GM04503 (cell line): ENCODE measurements around the gene AOC2.
A peak's percentile ranks its signal among the peaks of the same experiment; 100 is the strongest.
"Not testable (repeated sequence)": the region's sequence is repeated elsewhere in the genome, so short reads cannot be mapped to it uniquely, and the experiment has no call there.

Source experiments
- DNase-seq: peaks from one replicate; pipeline ENCODE4 v3.0.0-alpha.2; 2012; ENCODE audit warnings: low read depth

Gene AOC2

GRCh38 chr17:42881706-42882105 is 37.3 kb downstream of the AOC2 start:
- DNase-seq: not testable (repeated sequence)

- DNase-seq: no peak
Observed at GRCh38 chr17:42882166-42882565, 37.8 kb downstream of the AOC2 start.

GRCh38 chr17:42883802-42884558 is 39.6 kb downstream of the AOC2 start:
- DNase-seq: no peak

GRCh38 chr17:42885806-42886205 is 41.4 kb downstream of the AOC2 start:
- DNase-seq: not testable (repeated sequence)

GRCh38 chr17:42886283-42887176 is 42.1 kb downstream of the AOC2 start:
- DNase-seq: no peak

GRCh38 chr17:42889809-42890208 is 45.4 kb downstream of the AOC2 start:
- DNase-seq: no peak

- DNase-seq: no peak
Observed at GRCh38 chr17:42891539-42892152, 47.3 kb downstream of the AOC2 start.

- DNase-seq: no peak
Observed at GRCh38 chr17:42893359-42893758, 49.0 kb downstream of the AOC2 start.

- no peak for DNase-seq
Observed at GRCh38 chr17:42894283-42895184, 50.2 kb downstream of the AOC2 start.

GRCh38 chr17:42895185-42895555 is 50.8 kb downstream of the AOC2 start:
- DNase-seq: peak; percentile 55

GRCh38 chr17:42898147-42898811 is 53.9 kb downstream of the AOC2 start:
- DNase-seq: no peak

- DNase-seq: not testable (repeated sequence)
Observed at GRCh38 chr17:42899981-42900380, 55.6 kb downstream of the AOC2 start.
